Gastrocnemius medialis (tissue), 4 donors: Measurements from ENCODE around the gene RHOU. TPM values are rescaled to one million over a fixed set of nuclear protein-coding genes. Genes with fewer than 3 reads are reported as not detected.

ENCODE experiments used
- ATAC-seq, 2 donors: fragments of 150-250 bp; one replicate each; pipeline ENCODE4 v1.9.1; 2016
- DNase-seq, 2 donors: peaks; one replicate each; pipeline ENCODE4 v3.0.0-alpha.2; 2019
- H3K27ac ChIP-seq, 4 donors: fragments of 200-600 bp; sonication (generic); 1 replicate in 1 of 4; 2 replicates in 3 of 4; pipeline ENCODE4 v1.5.1; 2016 to 2018; ENCODE audit warnings: mild to moderate bottlenecking in 2 of 4, moderate library complexity in 1 of 4
- H3K27me3 ChIP-seq, 3 donors: fragments of 200-600 bp; sonication (generic) in 2 of 3; 1 replicate in 1 of 3; 2 replicates in 2 of 3; pipeline versions ENCODE4 v1.5.1 to v1.6.0; 2016 to 2019; ENCODE audit warnings: mild to moderate bottlenecking in 1 of 3, moderate library complexity in 1 of 3
- H3K36me3 ChIP-seq, 2 donors: fragments of 200-600 bp; sonication (generic) in 1 of 2; one replicate each; pipeline ENCODE4 v1.5.1; 2017 to 2018
- H3K4me1 ChIP-seq, 2 donors: fragments of 200-600 bp; sonication (generic) in 1 of 2; one replicate each; pipeline ENCODE4 v1.5.1; 2016 to 2017; ENCODE audit warnings: mild to moderate bottlenecking in 2 of 2
- H3K4me3 ChIP-seq, 4 donors: fragments of 200-600 bp; sonication (generic) in 3 of 4; 1 replicate in 1 of 4; 2 replicates in 3 of 4; pipeline ENCODE4 v1.5.1; 2016 to 2019; ENCODE audit warnings: mild to moderate bottlenecking in 2 of 4
- H3K9me3 ChIP-seq, 3 donors: fragments of 200-600 bp; sonication (generic) in 2 of 3; 1 replicate in 1 of 3; 2 replicates in 2 of 3; pipeline ENCODE4 v1.5.1; 2016 to 2019
- CTCF ChIP-seq, 5 experiments: fragments of 450-650 bp in 3 of 5; fragments of 200-600 bp in 2 of 5; sonication (generic) in 2 of 5; IDR thresholded peaks in 4 of 5; conservative IDR thresholded peaks in 1 of 5; 1 replicate in 4 of 5; 2 replicates in 1 of 5; pipeline ENCODE4 v1.5.1; 2016 to 2019; ENCODE audit warnings: antibody characterized with exemption in 5 of 5, mild to moderate bottlenecking in 3 of 5, moderate library complexity in 3 of 5
- POLR2A ChIP-seq, 2 donors: fragments of 450-650 bp; IDR thresholded peaks; one replicate each; pipeline ENCODE4 v1.6.1; 2017; ENCODE audit warnings: antibody characterized with exemption in 2 of 2, mild to moderate bottlenecking in 2 of 2, moderate library complexity in 2 of 2
- in situ Hi-C, 4 donors: fragments of 200-750 bp; cut with MboI; loops; one replicate each; pipeline versions ENCODE4 v1.15.0 to v1.8.0; 2017; ENCODE audit warnings: low sequenced_read_pairs in 4 of 4
- intact Hi-C: fragments of 100-400 bp; cut with DNase I; formaldehyde crosslinking; loops from one replicate; pipeline ENCODE4 v1.15.1; 2023; ENCODE audit warnings: low total_unique reads
- total RNA-seq, 4 donors: library from RNA; depleted of rRNA; stranded (reverse); fragments of >200 nt; gene quantifications; one replicate each; pipeline versions ENCODE4 v1.1.0 to v1.2.3, GENCODE V29; 2016

The RHOU gene
- total RNA-seq, 4 donors from 2014 or later: 11.8 to 65.2 (median 47.4) TPM

DNA sequence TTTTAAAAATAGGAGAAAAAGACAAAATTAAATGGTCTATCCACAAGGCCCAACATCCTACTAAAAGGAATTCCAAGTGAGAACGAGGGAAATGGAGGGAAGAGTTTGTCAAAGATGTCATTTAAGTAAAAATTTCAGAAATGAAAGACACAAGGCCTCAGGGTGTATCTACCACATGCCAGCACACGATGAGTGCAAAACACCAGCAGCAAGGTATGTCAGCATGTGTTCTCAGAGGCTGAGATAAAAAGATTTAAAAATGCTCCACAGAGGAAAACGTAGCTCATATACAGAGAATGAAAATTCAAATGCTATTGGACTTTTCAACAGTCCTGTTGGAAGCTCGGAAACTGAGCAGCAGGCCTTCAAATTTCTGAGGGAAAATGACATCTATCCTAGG, 42.0 kb downstream of the RHOU start:
- H3K4me3 ChIP-seq: no peak overlapping the region
- no peak for ATAC-seq
- in situ Hi-C loops: no loop called here
- H3K36me3 ChIP-seq: no peaks in the 10 kb centered on the region
- H3K9me3 ChIP-seq: no peaks in the 10 kb centered on the region
- TF ChIP-seq CTCF (IDR thresholded peaks at IDR 0.05 in 4 of 5, conservative IDR thresholded peaks at IDR 0.05 in 1 of 5): no peak
- TF ChIP-seq POLR2A (IDR thresholded peaks at IDR 0.05): no peak
- no peaks in the 10 kb centered on the region for H3K27me3 ChIP-seq
- peaks cover 0 to 26% of the 10 kb centered on the region in 2 donors for H3K4me1 ChIP-seq
- DNase-seq: no peak
- intact Hi-C loops: no loop called here
- no peak overlapping the region for H3K27ac ChIP-seq

DNA sequence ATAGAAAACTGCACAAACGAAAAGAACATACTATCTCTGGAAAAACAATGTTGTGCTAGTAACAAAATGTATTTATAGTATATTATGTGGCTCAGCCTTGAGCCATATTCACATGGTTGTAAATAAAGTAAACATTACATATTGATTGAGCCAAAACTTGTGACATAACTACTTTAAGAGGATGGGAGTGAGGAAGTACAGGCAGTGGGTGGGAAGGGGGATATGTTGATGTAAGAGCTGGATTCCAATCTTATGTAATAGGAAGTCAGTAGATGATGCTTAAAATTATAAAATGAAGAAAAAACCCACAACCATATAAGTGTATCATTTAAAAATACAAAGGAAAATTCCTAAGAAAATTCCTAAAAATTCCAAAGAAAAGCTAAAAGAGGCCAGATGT, 42.7 kb downstream of the RHOU start:
- H3K27ac ChIP-seq: no peak overlapping the region
- in situ Hi-C loops: no loop called here
- DNase-seq (no peak), ATAC-seq (no peak)
- TF ChIP-seq POLR2A (IDR thresholded peaks at IDR 0.05): no peak
- no peak for TF ChIP-seq CTCF (IDR thresholded peaks at IDR 0.05 in 4 of 5, conservative IDR thresholded peaks at IDR 0.05 in 1 of 5)
- intact Hi-C loops: no loop called here
- H3K36me3 ChIP-seq: no peaks in the 10 kb centered on the region
- H3K4me1 ChIP-seq: peaks cover 0 to 32% of the 10 kb centered on the region in 2 donors
- H3K9me3 ChIP-seq: no peaks in the 10 kb centered on the region
- no peak overlapping the region for H3K4me3 ChIP-seq
- H3K27me3 ChIP-seq: no peaks in the 10 kb centered on the region

- ATAC-seq (no peak), DNase-seq (no peak)
- no peak overlapping the region for H3K27ac ChIP-seq
- no peaks in the 10 kb centered on the region for H3K36me3 ChIP-seq
- H3K4me1 ChIP-seq: peaks cover 0 to 37% of the 10 kb centered on the region in 2 donors
- intact Hi-C loops: no loop called here
- no peak for TF ChIP-seq CTCF (IDR thresholded peaks at IDR 0.05 in 4 of 5, conservative IDR thresholded peaks at IDR 0.05 in 1 of 5)
- TF ChIP-seq POLR2A (IDR thresholded peaks at IDR 0.05): no peak
- in situ Hi-C loops: no loop called here
- H3K27me3 ChIP-seq: no peaks in the 10 kb centered on the region
- no peak overlapping the region for H3K4me3 ChIP-seq
- no peaks in the 10 kb centered on the region for H3K9me3 ChIP-seq
Measured at GRCh38 chr1:228778466-228778865, 43.2 kb downstream of the RHOU start.

- in situ Hi-C loops: no loop called here
- DNase-seq (peak; percentile 61 to 71), ATAC-seq (peak; percentile 51 to 80)
- peak overlapping the region in 2 of 4 donors; percentile 15 to 39 for H3K27ac ChIP-seq
- no peak for TF ChIP-seq CTCF (IDR thresholded peaks at IDR 0.05 in 4 of 5, conservative IDR thresholded peaks at IDR 0.05 in 1 of 5)
- no peak for TF ChIP-seq POLR2A (IDR thresholded peaks at IDR 0.05)
- no peaks in the 10 kb centered on the region for H3K36me3 ChIP-seq
- no peak overlapping the region for H3K4me3 ChIP-seq
- intact Hi-C loops: no loop called here
- no peaks in the 10 kb centered on the region for H3K27me3 ChIP-seq
- peaks cover 0 to 41% of the 10 kb centered on the region in 2 donors for H3K4me1 ChIP-seq
- H3K9me3 ChIP-seq: no peaks in the 10 kb centered on the region
Measured at GRCh38 chr1:228778961-228779360, 43.7 kb downstream of the RHOU start.

DNA sequence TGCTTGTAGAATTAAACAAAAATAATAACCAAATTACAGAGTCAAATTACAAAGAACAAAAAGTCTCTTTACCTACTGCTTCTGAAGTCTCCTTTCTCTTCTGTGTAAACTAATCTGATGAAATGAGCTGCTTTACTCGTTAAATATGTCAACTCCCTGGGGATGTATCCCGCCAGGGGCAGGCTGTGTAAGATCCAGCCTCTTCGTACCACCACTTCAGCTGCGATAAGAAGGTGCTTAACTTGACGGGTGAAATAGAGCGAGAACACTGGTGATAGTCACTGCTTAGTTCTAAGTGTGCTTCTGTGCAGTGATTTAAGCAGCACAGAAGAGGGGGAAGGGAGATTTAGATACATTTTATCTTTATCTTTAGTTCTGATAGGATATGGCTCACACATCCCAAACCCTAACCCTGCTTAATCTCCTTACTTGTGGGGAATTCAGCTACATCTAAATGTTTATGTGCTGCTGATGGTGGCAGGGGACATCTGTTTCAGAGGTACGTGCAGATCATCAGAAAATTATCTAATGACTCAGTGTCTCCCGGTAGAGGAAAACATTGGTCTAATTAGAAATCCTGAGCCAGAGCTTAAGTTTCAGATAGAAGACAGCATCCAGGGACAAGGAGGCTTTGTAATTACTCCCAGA, 46.0 kb downstream of the RHOU start:
- ATAC-seq: peak in 1 of 2 donors; percentile 59
- Histone ChIP-seq H3K27me3 (no peaks in the 10 kb centered on the region), H3K4me1 (peaks cover 0 to 50% of the 10 kb centered on the region in 2 donors), H3K9me3 (no peaks in the 10 kb centered on the region), H3K4me3 (no peak overlapping the region), H3K36me3 (no peaks in the 10 kb centered on the region), H3K27ac (peak overlapping the region in 2 of 4 donors; percentile 42 to 73)
- TF ChIP-seq POLR2A (IDR thresholded peaks at IDR 0.05) (no peak), CTCF (IDR thresholded peaks at IDR 0.05 in 4 of 5, conservative IDR thresholded peaks at IDR 0.05 in 1 of 5) (no peak)
- in situ Hi-C loops (no loop called here), intact Hi-C loops (no loop called here)
- no peak for DNase-seq
